Dendritic cell treated with granulocyte-macrophage colony-stimulating factor and Interleukin-4, amounts not matched to agents 40 ng/mL and 50 ng/mL, for 4 days (primary cell): ENCODE measurements around the gene RCN2.
"Not testable (repeated sequence)": the region's sequence is repeated elsewhere in the genome, so short reads cannot be mapped to it uniquely, and the experiment has no call there.

Source experiments
- H3K27ac Mint-ChIP-seq: one replicate; pipeline ENCODE4 v1.8.0; 2022; ENCODE audit warnings: mild to moderate bottlenecking, mixed read lengths
- H3K27me3 Mint-ChIP-seq: one replicate; pipeline ENCODE4 v1.8.0; 2022; ENCODE audit warnings: mild to moderate bottlenecking, mixed read lengths
- H3K36me3 Mint-ChIP-seq: one replicate; pipeline ENCODE4 v1.8.0; 2022; ENCODE audit warnings: low read depth, mixed read lengths
- H3K4me1 Mint-ChIP-seq: one replicate; pipeline ENCODE4 v1.8.0; 2022; ENCODE audit warnings: low read depth, mixed read lengths
- H3K4me3 Mint-ChIP-seq: one replicate; pipeline ENCODE4 v1.8.0; 2022; ENCODE audit warnings: mild to moderate bottlenecking, moderate library complexity, mixed read lengths
- H3K9me3 Mint-ChIP-seq: one replicate; pipeline ENCODE4 v1.8.0; 2022; ENCODE audit warnings: mixed read lengths
- intact Hi-C: fragments of 100-400 bp; cut with micrococcal nuclease; formaldehyde crosslinking; loops from one replicate; pipeline ENCODE4 v1.15.0; 2022

RCN2 gene, protein sequence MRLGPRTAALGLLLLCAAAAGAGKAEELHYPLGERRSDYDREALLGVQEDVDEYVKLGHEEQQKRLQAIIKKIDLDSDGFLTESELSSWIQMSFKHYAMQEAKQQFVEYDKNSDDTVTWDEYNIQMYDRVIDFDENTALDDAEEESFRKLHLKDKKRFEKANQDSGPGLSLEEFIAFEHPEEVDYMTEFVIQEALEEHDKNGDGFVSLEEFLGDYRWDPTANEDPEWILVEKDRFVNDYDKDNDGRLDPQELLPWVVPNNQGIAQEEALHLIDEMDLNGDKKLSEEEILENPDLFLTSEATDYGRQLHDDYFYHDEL

DNA sequence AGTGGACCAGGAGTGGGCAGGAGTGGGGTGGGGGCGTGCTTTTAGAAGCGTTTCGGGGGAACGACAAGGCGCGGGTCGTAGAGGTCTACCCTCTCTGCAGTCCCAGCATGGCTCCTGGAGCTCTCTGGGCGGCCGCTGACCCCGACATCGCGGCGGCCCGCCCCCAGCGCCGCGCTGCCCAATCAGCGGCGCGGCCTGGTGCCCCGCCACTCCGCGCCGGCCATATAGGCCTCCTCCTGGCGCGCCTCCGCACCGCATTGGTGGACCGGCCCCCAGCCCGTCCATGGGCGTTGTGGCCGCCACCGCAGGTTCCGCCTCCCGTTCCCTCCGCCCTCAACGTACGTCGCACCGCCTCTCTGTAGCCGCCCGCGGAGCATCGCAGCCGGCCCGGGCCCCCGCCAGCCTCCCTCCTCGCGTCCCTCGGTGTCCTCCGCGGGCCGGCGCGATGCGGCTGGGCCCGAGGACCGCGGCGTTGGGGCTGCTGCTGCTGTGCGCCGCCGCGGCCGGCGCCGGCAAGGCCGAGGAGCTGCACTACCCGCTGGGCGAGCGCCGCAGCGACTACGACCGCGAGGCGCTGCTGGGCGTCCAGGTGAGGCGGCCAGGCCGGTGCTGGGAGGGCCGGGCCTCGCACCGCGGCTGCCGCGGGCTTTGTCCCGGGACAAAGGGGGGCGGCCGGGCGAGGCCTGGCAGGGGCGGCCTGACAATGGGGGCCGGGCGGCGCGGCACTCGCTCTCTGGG is at the start of gene RCN2:
RCN2 (plus strand) TSS at position 353 of the 738 bp plus-strand sequence; CDS start at position 446, 93 bp downstream.
- intact Hi-C loops, result loop anchor here (2.0 kb wide), 1 partner anchor 27 kb away; the partner anchor contains the start of gene SCAPER
- Mint-ChIP-seq H3K27me3 (no peaks in the 10 kb centered on the region), H3K27ac (peak within 1 kb of the TSS; percentile 75), H3K4me3 (peak within 1 kb of the TSS; percentile 80), H3K4me1 (peaks cover 10% of the 10 kb centered on the region), H3K9me3 (no peaks in the 10 kb centered on the region), H3K36me3 (peaks cover 13% of the 10 kb centered on the region)

- H3K36me3 Mint-ChIP-seq, result peaks cover 23% of the 10 kb centered on the region
- no peaks in the 10 kb centered on the region for H3K9me3 Mint-ChIP-seq
- intact Hi-C loops, result no loop called here
- no peak overlapping the region for H3K27ac Mint-ChIP-seq
- H3K4me3 Mint-ChIP-seq, result no peak overlapping the region
- H3K27me3 Mint-ChIP-seq, result no peaks in the 10 kb centered on the region
- peaks cover 7% of the 10 kb centered on the region for H3K4me1 Mint-ChIP-seq
Measured at GRCh38 chr15:76885212-76885611, 46.3 kb upstream of the RCN2 start.

GRCh38 chr15:76887280-76888141 is 44.0 kb upstream of the RCN2 start:
- H3K4me1 Mint-ChIP-seq, H3K27me3 Mint-ChIP-seq, intact Hi-C loops, H3K4me3 Mint-ChIP-seq, H3K27ac Mint-ChIP-seq, H3K9me3 Mint-ChIP-seq: not testable (repeated sequence)
- peaks cover 14% of the 10 kb centered on the region for H3K36me3 Mint-ChIP-seq

DNA sequence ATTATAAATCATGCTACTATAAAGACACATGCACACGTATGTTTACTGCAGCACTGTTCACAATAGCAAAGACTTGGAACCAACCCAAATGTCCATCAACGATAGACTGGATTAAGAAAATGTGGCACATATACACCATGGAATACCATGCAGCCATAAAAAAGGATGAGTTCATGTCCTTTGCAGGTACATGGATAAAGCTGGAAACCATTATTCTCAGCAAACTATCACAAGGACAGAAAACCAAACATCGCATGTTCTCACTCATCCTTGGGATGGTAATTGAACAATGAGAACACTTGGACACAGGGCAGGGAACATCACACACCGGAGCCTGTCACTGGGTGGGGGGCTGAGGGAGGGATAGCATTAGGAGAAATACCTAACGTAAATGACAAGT is 38.7 kb upstream of the RCN2 start:
- H3K27ac Mint-ChIP-seq, H3K27me3 Mint-ChIP-seq, intact Hi-C loops, H3K36me3 Mint-ChIP-seq, H3K4me1 Mint-ChIP-seq, H3K9me3 Mint-ChIP-seq, H3K4me3 Mint-ChIP-seq: not testable (repeated sequence)

DNA sequence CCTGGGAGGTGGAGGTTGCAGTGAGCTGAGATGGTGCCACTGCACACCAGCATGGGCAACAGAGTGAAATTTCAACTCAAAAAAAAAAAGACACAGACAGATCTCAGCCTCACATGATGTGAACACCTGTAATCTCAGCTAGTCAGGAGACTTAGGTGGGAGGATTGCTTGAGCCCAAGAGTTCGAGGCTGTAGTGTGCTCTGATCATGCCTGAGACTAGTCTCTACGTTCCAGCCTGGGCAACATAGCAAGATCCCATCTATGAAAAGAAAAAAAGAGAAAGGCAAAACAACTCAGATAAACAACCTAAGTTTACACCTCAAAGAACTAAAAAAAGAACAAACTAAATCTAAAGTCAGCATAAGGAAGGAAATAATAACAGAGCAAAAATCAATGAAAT is 37.4 kb upstream of the RCN2 start:
- Mint-ChIP-seq H3K4me1 (peaks cover 7% of the 10 kb centered on the region), H3K4me3 (no peak overlapping the region), H3K36me3 (peaks cover 8% of the 10 kb centered on the region), H3K9me3 (no peaks in the 10 kb centered on the region), H3K27ac (no peak overlapping the region), H3K27me3 (no peaks in the 10 kb centered on the region)
- intact Hi-C loops, result no loop called here

- H3K36me3 Mint-ChIP-seq, result peaks cover 6% of the 10 kb centered on the region
- no peak overlapping the region for H3K4me3 Mint-ChIP-seq
- H3K27ac Mint-ChIP-seq, result no peak overlapping the region
- intact Hi-C loops, result no loop called here
- no peaks in the 10 kb centered on the region for H3K9me3 Mint-ChIP-seq
- peaks cover 13% of the 10 kb centered on the region for H3K4me1 Mint-ChIP-seq
- no peaks in the 10 kb centered on the region for H3K27me3 Mint-ChIP-seq
Measured at GRCh38 chr15:76898102-76898501, 33.4 kb upstream of the RCN2 start.

- H3K36me3 Mint-ChIP-seq, H3K27ac Mint-ChIP-seq, H3K9me3 Mint-ChIP-seq, H3K4me3 Mint-ChIP-seq, intact Hi-C loops, H3K27me3 Mint-ChIP-seq: not testable (repeated sequence)
- H3K4me1 Mint-ChIP-seq, result peaks cover 25% of the 10 kb centered on the region
Measured at GRCh38 chr15:76899176-76899930, 32.2 kb upstream of the RCN2 start.

GRCh38 chr15:76899931-76900310 is 31.6 kb upstream of the RCN2 start:
- peaks cover 30% of the 10 kb centered on the region for H3K4me1 Mint-ChIP-seq
- H3K27ac Mint-ChIP-seq, H3K4me3 Mint-ChIP-seq, H3K36me3 Mint-ChIP-seq, H3K27me3 Mint-ChIP-seq, H3K9me3 Mint-ChIP-seq, intact Hi-C loops: not testable (repeated sequence)

DNA sequence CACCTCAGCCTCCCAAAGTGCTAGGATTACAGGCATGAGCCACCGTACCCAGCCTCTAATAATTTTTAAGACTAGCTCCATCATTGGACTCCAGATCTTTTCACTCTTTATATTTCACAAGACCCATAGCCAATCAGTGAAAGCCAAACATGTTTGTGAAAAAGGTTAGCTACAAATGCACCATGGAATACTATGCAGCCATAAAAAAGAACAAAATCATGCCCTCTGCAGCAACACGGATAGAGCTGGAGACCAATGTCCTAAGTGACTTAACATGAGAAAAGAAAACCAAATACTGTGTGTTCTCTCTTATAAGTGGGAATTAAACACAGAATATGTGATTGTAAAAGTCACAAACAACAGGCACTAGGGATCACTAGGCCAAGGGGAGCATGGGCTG is 29.6 kb upstream of the RCN2 start:
- no peak overlapping the region for H3K4me3 Mint-ChIP-seq
- peaks cover 38% of the 10 kb centered on the region for H3K4me1 Mint-ChIP-seq
- peaks cover 12% of the 10 kb centered on the region for H3K36me3 Mint-ChIP-seq
- H3K27ac Mint-ChIP-seq, result no peak overlapping the region
- H3K27me3 Mint-ChIP-seq, result peaks cover 5% of the 10 kb centered on the region
- intact Hi-C loops, result no loop called here
- no peaks in the 10 kb centered on the region for H3K9me3 Mint-ChIP-seq

DNA sequence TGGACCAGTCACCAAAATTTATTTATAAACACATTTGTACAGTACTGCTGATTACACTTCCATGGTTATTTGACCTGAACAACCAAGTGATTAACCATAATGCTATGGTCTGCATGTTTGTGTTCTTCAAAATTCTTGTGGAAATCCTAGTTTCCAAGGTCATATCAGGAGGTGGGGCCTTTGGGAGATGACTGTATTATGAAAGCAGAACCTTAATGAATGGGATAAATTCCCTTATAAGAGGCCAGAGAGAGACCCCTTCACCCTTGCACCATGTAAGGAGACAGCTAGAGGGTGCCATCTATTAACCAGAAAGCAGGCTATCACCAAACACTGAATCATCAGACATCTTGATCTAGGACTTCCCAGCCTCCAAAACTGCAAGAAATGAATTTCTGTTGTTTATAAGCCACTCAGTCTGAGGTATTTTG is 28.3 kb upstream of the RCN2 start:
- Mint-ChIP-seq H3K4me3 (no peak overlapping the region), H3K4me1 (peaks cover 44% of the 10 kb centered on the region), H3K9me3 (no peaks in the 10 kb centered on the region), H3K27me3 (peaks cover 5% of the 10 kb centered on the region), H3K36me3 (peaks cover 12% of the 10 kb centered on the region), H3K27ac (peak overlapping the region; percentile 60)
- intact Hi-C loops, result no loop called here

- intact Hi-C loops, result loop anchor here (2.0 kb wide), 1 partner anchor 26 kb away; the partner anchor contains the start of gene RCN2
- Mint-ChIP-seq H3K4me3 (peak overlapping the region; percentile 90), H3K27me3 (peaks cover 5% of the 10 kb centered on the region), H3K36me3 (peaks cover 8% of the 10 kb centered on the region), H3K4me1 (peaks cover 42% of the 10 kb centered on the region), H3K9me3 (no peaks in the 10 kb centered on the region), H3K27ac (peak overlapping the region; percentile 87)
Measured at GRCh38 chr15:76904461-76905012, 27.0 kb upstream of the RCN2 start.

- peaks cover 6% of the 10 kb centered on the region for H3K36me3 Mint-ChIP-seq
- H3K9me3 Mint-ChIP-seq, result no peaks in the 10 kb centered on the region
- peak within 1 kb of the TSS; percentile 87 for H3K27ac Mint-ChIP-seq
- peak within 1 kb of the TSS; percentile 90 for H3K4me3 Mint-ChIP-seq
- intact Hi-C loops, result loop anchor here (2.0 kb wide), 1 partner anchor 26 kb away; the partner anchor contains the start of gene RCN2
- H3K27me3 Mint-ChIP-seq, result peaks cover 5% of the 10 kb centered on the region
- H3K4me1 Mint-ChIP-seq, result peaks cover 42% of the 10 kb centered on the region
Measured at GRCh38 chr15:76905013-76905839, 26.3 kb upstream of the RCN2 start, which contains the start of gene SCAPER. SCAPER (minus strand) TSS chr15:76905340; CDS start chr15:76883817, 21,523 bp downstream.
